ENCODE results near the gene PRELP.
A peak's percentile ranks its signal among the peaks of the same experiment; 100 is the strongest.

Gene PRELP

GRCh38 chr1:203479646-203480045 is 4.0 kb downstream of the PRELP start:
- DNase-seq, result no peak

- no peak for DNase-seq
Measured at GRCh38 chr1:203480084-203480483, 4.5 kb downstream of the PRELP start.

- DNase-seq, result peak in 1 of 2 experiments; percentile 19
Measured at GRCh38 chr1:203480525-203481084, 5.0 kb downstream of the PRELP start.

- no peak for DNase-seq
Measured at GRCh38 chr1:203481196-203481595, 5.6 kb downstream of the PRELP start.

GRCh38 chr1:203486618-203487370 is 11.2 kb downstream of the PRELP start:
- no peak for DNase-seq

- no peak for DNase-seq
Measured at GRCh38 chr1:203488539-203488938, 12.9 kb downstream of the PRELP start.

- DNase-seq, result no peak
Measured at GRCh38 chr1:203490607-203491006, 15.0 kb downstream of the PRELP start.

- peak; percentile 87 to 93 for DNase-seq
Measured at GRCh38 chr1:203491664-203492063, 16.1 kb downstream of the PRELP start.

- peak; percentile 87 to 91 for DNase-seq
Measured at GRCh38 chr1:203492082-203492747, 16.6 kb downstream of the PRELP start.

- peak in 1 of 2 experiments; percentile 9 for DNase-seq
Measured at GRCh38 chr1:203492748-203493130, 17.1 kb downstream of the PRELP start.

GRCh38 chr1:203493901-203494300 is 18.3 kb downstream of the PRELP start, which contains the start of gene OPTC:
Gene OPTC, plus strand, starts transcription at chr1:203494153. Its CDS starts 1,853 bp downstream, at chr1:203496006.
- DNase-seq, result no peak

- DNase-seq, result no peak
Measured at GRCh38 chr1:203495845-203496244, 20.2 kb downstream of the PRELP start.

GRCh38 chr1:203497269-203497777 is 21.7 kb downstream of the PRELP start:
- DNase-seq, result no peak

- DNase-seq, result no peak
Measured at GRCh38 chr1:203499643-203500278, 24.2 kb downstream of the PRELP start.

GRCh38 chr1:203500279-203500678 is 24.7 kb downstream of the PRELP start:
- no peak for DNase-seq

- no peak for DNase-seq
Measured at GRCh38 chr1:203503836-203504235, 28.2 kb downstream of the PRELP start.

GRCh38 chr1:203504400-203505250 is 29.0 kb downstream of the PRELP start:
- peak; percentile 53 to 81 for DNase-seq

GRCh38 chr1:203505526-203506204 is 30.1 kb downstream of the PRELP start:
- DNase-seq, result no peak

GRCh38 chr1:203506858-203507626 is 31.4 kb downstream of the PRELP start:
- peak; percentile 51 to 85 for DNase-seq

GRCh38 chr1:203507759-203508158 is 32.2 kb downstream of the PRELP start:
- no peak for DNase-seq
